NOMO-1 (cell line): ENCODE results near the gene SEZ6.

Source experiments
- DNase-seq, 2 experiments: peaks; one replicate each; lab custom pipeline; 2025; ENCODE audit not compliant: unreplicated experiment in 2 of 2; lab: John Stamatoyannopoulos, UW

SEZ6 gene

DNA sequence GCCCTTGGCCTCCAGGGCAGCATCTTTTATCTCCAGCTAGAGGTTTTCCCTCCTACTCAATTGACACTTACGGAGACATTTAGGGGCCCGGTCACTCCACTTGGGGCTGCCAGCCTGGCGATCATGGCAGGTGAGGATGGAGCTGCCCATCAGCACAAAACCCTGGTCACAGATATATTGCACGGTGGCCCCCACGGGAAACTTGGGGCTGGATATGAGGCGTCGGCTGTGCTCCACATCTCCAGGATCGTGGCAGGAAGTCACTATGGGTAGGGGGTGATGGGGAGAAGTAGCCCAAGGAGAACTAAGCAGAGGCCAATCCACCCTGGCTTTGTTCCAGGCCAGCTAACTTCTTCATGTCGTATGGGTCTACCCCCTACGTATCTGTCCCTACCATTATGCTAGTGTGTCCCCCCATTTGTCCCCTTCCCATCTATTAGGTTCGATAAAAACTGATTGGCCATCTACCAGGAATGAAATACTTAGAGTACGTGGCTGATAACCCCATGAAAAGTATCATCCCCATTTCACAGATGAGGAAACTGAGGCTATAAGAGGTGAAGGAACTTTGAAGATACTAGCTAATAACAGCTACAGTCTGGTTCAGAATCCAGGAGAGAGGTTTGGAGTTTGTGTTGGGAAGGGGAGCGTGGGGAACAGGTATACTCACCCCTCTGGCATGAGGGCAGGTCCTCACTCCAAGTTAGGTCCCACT lies 48.4 kb downstream of the SEZ6 start:
- DNase-seq: no peak

DNA sequence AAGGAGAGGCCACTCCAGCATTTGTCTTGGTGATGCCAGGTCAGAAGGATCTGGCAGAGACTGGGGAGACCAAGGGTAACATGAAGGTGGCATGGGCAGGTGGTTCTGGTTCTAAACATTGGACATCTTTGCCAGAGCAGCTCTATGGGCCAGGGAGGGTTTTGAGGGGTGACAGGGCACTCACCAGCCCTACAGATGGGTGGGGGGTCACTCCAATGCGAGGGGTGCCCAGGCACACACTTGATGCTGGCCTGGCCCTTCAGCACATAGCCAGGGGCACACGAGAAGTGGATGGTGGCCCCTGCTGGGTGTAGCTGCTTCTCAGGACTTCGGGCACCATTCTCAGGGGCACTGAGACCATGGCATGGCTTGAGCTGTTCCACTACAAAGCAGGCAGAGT lies 49.0 kb downstream of the SEZ6 start:
- DNase-seq: no peak

DNA sequence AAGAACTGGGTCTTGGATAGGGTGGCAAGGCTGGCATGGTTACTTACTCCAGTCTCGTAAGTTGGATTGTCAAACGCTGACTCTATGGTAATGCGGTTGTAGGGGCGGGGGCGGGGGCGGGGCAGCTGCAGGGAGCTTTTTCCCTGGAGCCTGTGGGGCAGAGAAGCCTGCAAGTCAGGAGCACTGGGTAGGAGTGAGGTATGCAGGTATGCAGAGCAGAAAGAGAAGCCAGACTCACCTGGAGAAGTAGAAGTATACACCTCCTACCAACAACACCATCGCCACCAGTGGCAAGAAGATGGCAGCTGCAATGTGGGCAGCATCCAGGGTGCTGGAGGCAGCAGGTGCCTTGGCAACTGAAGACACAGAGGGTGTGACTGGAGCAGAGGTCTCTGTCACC lies 49.7 kb downstream of the SEZ6 start:
- no peak for DNase-seq

DNA sequence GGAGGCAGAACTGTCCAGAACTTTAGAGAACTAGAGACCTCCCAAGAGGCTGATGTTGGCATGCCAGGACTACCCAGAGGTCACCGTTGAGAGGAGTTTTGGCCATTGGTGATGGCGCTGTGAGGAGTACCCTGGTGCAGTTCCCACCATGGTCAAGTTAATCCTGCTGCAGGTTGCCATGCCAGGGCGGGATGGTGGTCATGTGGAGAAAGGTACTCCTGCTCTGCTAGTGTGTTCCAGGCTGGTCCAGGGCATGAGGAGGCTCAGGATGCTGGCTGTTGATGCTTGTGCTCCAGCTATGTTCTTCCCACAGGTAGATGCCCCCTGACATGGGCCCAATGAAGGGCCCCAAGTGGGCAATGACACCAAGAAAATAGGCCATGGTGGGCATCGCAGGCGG lies 50.4 kb downstream of the SEZ6 start:
- no peak for DNase-seq

DNA sequence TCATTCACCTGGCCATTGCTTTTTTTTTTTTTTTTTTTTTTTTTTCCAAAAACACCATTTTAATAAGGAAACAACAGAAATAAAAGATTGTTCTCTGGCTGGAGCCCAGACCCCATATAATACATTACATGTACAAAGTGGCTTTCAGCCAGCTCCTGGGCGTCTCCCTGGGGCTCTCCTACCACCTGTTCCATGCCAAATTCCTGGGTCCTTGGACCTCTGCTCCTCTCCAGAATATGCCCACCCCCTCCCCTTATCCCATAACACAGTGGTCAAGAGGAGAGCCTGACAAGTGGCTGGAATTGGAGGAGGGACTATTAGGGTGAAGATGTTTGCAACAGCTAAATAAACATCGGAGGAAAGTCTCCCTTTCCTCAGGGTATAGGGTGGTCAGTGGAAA lies 50.9 kb downstream of the SEZ6 start:
- DNase-seq: no peak

DNA sequence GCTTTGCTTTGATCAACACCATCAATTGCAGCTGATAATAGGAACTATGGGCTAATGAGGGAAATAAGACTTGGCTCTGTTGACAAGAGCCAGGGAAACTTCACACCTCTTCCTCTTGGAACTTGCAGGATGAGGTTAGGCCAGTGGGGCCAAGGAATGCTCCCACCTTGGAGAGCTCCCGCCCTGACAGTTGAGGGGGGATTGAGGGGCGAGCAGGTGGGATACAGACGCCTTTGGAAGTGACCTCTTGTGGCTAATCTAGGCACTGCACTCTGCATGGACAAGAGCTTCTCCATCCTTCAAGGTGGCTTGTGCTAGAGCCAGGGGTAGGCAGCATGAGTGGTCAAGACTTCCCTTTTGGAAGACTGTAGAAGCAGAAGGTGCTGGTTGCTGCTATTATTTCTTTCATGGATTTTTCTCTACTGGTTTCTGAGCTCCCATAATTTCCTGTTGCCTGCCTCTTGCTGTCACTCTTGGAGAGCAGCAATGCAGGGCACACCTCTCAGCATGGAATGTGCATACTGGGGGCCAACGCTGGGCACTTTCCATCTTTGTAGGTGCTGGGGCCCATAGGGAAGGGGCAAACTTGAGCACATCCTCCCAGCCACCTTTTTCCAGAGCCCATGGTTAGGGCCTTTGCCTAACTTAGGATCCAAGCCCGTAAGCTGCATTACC lies 52.3 kb downstream of the SEZ6 start:
- DNase-seq: peak in 1 of 2 experiments; percentile 5

DNA sequence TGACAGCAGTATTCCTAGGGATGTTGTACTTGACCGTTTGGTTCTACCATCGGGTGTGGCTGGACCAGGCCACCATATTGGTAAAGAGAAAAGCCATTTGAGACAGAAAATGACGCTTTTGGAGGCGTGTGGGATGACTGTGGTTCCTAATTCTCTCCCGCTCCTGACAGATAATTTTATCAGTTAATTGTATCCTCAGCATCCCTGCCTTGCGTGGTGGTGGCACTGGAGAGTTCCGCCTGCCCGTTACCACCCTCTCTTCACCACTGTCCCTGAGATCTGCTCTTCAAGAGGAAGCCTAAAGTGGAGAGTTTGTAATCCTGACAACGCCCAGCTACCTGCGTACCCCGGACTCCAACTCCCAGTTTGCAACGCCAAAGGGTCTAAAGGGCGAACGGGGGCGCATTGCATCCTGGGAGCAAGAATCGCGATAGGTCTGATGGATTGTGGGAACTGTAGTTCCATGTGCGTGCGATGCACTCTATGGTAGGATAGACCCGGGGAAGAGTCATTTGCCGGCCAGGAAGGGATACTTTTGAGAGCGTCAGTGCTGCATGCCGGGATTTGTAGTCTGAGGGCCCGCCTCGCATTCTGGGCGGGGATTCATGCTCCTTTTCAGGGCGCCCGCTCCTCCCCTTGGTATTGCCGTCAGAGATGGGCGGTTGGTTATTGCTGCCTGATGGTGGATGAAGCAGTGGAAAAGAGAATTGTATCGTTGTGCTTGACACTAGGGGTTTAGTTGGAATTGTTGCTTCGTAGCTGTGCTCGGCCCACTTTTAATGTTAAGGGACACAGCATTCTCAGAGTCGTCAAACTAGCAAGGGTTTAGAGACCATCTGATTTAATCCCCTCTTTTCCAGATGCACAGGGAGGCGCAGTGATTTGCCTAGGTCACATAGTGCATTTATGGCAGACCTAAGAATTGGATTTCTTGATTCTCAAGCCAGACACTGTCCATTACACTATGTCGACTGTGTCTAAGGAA lies 53.5 kb downstream of the SEZ6 start:
- peak; percentile 97 to 99 for DNase-seq

DNA sequence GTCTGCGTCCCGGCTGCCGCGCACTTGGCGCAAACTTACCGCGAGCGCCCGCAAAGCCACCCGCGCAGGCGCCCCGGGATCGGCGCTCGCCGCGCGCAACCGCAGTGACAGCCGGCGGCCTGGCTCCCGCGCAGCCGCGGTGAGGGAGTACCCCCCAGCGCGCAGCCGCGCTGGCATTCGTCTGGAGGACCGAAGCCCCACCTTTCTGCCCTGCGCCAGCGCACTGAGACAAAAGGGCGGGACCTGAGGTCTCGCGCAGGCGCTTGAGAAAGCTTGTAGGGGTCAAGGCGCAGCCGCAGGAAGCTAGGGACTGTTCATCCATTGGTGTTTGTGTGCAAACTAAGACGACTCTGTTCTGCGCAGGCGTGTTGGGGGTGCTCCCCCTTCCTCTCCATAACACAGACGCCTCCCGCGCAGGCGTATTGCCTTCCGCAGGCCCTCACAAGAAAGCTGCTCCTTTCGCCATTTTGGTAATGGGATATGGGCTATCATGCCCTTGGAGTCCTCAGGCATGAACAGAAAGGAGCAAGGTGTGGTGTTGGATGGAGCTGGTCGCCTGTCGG lies 54.3 kb downstream of the SEZ6 start, which contains the start of gene PHF12:
PHF12 (minus strand) TSS at position 91 of the 563 bp plus-strand sequence. CDS start 558 bp downstream, outside the sequence.
- peak; percentile 99 to 100 for DNase-seq

DNA sequence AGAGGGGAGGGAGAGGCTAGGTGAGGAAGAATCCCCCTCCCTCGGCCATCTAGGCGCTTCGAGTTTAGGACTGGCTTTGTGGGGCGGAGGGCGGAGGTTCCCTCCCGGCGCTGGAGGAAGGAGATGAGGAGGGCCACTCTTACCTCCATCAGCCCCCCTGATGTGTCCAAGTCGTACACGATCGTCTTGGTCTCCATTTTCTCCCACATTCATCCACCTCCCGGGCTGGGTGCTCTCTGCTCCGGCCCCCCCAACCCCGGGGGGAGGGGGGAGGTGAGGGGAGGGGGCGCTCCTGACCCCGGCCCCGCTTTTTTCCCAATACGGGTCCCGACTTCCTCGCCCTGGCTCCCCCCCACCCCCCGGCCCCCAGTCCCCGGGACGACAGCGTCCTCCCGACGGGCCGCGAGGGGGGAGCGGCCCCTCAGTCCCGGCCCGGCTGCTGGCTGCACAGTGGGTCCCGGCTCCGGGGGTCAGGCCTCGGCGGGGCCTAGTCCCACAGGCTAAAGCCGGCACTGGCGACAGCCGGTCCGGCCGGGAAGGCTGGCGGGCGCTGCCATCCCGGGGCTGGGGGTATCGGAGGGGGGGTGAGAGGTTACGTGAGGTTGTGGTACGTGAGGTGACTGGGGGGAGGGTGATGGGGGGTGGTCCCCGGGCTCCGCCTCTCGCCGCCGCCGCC lies 54.9 kb downstream of the SEZ6 start:
- DNase-seq: peak in 1 of 2 experiments; percentile 59

DNA sequence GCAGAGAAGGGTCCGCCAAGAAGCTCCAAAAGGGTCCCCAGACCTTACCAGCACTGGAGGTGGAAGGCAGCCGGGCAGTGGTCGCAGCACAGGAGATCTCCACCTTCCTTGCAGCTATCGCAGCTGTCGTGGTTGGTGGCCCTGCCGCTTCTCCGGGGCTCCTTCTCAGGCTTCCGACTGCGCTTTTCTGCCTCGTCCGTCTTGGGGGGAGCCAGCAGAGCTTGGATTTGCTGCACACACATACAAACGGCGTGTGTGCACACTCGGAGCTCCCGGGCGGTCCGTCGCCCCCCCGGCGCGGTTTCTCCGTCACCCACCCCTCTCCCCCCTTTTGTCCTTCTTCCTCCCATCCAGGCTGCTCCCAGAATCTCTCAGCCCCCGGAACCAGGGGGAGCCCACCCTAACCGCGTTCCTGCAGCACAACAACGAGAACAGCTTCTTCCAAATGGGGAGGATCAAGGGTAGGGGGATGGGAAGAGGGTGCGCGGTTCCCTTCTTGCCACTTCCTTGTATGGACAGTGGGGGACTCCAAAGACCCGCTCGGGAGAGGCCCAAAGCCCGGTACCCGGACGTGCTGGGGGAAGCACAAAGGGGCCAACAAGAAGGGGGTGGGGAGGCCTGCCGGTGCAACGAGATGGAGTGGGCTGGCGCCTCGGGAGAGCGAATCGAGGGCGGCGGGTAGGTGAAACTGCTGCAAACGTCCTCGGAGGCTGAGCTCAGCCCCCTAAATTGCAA lies 55.6 kb downstream of the SEZ6 start:
- DNase-seq: peak; percentile 15 to 59

DNA sequence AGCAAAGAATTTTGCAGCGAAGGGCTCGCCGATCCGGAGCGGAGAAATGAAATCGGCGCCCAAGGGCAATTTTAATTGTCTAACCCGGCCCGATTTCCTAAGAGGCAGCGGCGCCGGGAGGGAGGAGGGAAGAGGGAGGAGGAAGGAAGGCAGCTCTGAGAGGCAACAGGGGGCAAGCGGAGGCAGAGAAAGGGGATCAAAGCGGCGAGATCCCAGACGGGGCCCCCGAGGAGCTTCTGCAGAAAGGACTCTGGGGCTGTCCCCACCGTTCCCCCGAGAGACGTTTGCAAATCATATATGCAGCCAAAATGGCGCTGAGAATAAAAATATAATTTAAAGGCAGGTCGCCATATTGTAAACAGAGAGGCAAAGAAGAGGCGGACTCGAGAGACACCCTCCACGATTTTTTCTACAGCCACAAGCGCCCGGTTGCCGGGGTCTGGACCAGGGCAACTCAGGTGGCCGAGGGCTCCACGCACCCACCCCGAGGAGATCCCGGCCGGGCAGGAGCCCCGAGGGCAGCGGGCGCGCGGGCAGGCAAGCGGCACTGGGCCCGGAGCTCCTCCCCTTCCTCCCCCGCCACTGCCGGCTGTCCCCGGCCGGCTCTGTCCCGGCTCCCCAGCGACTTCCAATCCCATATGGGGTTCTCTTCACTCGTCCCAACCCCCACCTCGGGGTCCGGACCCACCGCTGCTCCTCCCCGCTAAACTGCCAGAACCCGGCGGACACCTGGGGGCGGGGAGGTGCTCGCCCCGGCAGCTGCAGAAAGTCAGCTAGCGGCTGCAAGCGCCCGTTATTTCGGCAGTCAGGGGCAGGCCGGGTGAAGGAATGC lies 56.4 kb downstream of the SEZ6 start:
- peak; percentile 73 to 76 for DNase-seq

DNA sequence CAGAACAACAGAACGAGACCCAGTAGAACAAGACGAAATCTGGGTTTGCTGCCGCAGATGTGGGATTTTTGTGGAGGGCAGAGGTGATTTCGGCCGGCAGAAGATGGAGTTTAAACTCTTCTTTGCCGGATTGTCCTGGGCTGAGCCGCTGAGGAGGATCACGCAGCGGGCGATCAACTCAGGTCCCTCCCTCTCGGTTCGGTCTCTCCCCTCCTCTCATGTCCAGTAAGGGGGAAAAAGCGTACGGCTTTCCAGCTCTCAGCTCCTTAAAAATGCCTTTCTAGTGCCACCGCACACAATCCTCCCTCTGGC lies 57.0 kb downstream of the SEZ6 start:
- no peak for DNase-seq

DNA sequence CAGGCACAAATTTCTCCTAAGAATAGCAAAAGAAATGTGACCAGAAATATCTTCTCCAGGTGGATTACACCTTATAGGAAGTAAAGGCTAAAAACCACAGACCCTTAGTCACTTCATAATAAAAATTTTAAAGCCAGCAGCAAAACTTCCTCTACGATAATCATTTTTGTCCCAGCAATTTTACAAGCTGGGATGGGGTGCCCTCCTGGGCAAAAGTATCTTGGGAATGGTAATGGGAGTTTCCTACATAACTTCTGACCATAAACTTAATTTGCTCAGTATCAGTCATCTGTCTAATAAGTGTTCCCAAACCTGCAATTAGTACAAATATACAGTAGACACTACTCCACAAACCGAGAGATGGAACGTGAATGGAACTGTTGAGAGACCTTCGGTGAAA lies 57.5 kb downstream of the SEZ6 start:
- no peak for DNase-seq

DNA sequence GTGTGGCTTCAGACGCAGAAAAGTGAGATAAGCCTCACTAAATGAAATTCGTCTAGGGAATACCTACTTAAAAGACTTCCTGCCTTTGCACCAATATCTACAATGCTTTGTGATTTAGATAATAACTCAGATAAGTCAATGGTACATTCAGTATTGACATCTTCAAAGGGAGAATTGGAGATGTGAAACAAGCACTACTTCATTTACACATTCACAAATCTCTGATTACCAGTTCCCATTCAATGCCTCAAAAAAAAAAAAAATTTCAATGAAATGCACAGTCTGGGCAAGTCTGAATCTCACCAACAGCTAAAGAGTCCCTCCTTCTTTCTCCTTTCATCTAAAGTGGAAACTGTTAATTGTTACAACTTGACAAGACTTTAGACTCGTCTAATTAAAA lies 58.2 kb downstream of the SEZ6 start:
- no peak for DNase-seq

DNA sequence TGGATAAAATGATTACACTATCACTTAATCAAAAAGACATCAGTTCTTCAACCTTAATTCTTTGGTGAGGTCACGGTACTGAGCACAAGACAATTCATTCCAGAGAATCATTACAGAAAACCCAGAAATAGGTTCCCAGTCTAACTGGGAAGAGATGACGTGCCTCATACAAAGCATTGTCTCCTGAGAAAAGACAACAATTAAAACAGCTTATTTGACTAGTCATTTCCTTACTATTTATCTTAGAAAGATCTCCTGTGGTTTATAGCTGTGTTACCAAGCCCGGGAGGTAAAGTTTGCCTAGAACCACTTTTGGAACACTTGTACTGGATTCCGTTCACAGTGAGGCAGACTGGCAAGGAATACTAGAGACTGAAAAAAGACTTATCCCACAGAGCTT lies 59.6 kb downstream of the SEZ6 start:
- DNase-seq: no peak

DNA sequence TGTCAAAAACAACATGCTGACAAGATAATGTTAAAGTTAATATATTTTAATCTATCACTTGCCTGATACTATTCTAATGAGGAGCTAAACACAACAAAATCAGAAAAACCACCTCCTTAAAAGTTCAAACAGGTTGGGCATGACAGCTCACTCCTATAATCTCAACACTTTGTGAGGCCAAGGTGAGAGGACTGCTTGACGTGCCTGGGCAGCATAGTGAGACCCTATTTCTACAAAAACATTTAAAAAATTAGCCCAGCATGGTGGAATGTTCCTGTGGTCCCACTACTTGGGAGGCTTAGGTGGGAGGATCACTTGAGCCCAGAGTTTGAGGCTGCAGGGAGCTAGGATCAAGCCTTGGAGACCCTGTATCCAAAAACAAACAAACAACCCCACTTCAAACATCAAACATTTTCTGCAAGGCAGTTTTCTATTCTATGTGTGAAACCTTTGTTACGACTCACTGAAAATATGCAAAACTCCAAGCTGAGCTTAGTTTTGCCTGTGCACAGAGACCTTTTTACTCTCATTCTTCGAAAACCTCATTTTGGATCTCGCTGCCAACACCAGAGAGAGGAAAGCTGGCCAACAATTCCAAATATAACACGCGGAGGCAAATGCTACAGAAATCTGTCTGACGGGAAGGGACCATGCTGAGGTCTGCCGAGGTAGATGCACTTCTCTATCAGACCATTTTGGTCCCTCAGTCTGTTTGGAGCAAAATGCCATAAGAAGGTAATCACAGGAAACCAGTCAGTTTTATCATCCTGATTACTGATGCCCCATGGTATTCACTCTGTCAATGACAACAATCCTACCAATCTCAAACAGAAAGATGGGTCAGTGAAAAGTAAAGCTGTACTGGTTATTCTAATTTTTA lies 60.7 kb downstream of the SEZ6 start:
- DNase-seq: no peak

DNA sequence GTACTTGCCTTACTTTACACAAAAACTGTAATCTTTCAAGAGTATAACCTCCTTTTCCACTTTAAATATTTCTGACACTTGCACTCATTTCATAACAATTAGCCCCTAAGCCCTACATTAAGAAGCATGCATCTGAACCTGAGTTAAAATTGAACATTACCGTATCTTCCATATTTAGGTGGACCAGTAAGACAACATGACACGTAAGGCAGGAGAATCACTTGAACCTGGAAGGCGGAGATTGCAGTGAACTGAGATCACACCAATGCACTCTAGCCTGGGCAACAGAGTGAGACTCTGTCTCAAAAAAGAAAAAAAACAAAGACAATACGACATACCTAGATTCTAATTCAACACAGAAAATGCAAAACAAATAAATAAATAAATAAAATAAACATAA lies 61.5 kb downstream of the SEZ6 start:
- DNase-seq: no peak

DNA sequence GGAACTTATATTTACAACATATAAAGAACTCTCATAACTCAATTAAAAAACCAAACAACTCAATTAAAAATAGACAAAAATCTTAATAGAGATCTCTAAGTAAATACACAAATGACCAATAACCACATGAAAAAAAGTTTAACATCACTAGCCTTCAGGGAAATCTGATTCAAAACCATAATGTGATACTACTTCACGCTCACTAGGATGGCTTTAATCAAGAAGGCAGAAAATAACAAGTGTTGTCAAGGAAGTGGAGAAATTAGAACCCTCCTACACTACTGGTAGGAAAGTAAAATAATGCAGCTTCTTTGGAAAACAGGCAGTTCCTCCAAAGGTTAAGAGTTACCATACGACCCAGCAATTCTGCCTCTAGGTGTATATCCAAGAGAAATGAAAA lies 62.9 kb downstream of the SEZ6 start:
- no peak for DNase-seq
